Liver (tissue), 3 donors: ENCODE results near the gene CITED1.

Experiments
- GABPA ChIP-seq, 2 donors: IDR thresholded peaks in 1 of 2; conservative IDR thresholded peaks in 1 of 2; 2 replicates each; pipeline ENCODE4 v1.6.1; 2016; ENCODE audit warnings: antibody characterized with exemption in 2 of 2, mild to moderate bottlenecking in 1 of 2, moderate library complexity in 1 of 2
- RAD21 ChIP-seq, 2 donors: IDR thresholded peaks; 2 replicates each; pipeline ENCODE4 v1.6.1; 2016; ENCODE audit warnings: antibody characterized with exemption in 2 of 2, mild to moderate bottlenecking in 2 of 2
- SP1 ChIP-seq: IDR thresholded peaks from 2 replicates; pipeline ENCODE4 v1.6.1; 2018; ENCODE audit warnings: antibody characterized with exemption, mild to moderate bottlenecking
- TAF1 ChIP-seq: conservative IDR thresholded peaks from 2 replicates; pipeline ENCODE4 v1.6.1; 2016; ENCODE audit warnings: antibody characterized with exemption, mild to moderate bottlenecking
- YY1 ChIP-seq: IDR thresholded peaks from 2 replicates; pipeline ENCODE4 v1.6.1; 2016; ENCODE audit warnings: antibody characterized with exemption, mild to moderate bottlenecking
- TF ChIP-seq, protein P1 (sequence below): fragments of 150-350 bp; IDR thresholded peaks from 2 replicates; pipeline ENCODE4 v1.5.1; 2017; ENCODE audit warnings: improper control_type of control experiment, low read depth, low read length; ENCODE audit not compliant: missing input control
- TF ChIP-seq, protein P2 (sequence below): IDR thresholded peaks from 2 replicates; pipeline ENCODE4 v1.6.1; 2016; ENCODE audit warnings: antibody characterized with exemption, mild to moderate bottlenecking
- TF ChIP-seq, protein P3 (sequence below): IDR thresholded peaks from 2 replicates; pipeline ENCODE4 v1.6.1; 2016; ENCODE audit warnings: antibody characterized with exemption
- donor health status: healthy.
- donor health status: healthy.

DNA sequence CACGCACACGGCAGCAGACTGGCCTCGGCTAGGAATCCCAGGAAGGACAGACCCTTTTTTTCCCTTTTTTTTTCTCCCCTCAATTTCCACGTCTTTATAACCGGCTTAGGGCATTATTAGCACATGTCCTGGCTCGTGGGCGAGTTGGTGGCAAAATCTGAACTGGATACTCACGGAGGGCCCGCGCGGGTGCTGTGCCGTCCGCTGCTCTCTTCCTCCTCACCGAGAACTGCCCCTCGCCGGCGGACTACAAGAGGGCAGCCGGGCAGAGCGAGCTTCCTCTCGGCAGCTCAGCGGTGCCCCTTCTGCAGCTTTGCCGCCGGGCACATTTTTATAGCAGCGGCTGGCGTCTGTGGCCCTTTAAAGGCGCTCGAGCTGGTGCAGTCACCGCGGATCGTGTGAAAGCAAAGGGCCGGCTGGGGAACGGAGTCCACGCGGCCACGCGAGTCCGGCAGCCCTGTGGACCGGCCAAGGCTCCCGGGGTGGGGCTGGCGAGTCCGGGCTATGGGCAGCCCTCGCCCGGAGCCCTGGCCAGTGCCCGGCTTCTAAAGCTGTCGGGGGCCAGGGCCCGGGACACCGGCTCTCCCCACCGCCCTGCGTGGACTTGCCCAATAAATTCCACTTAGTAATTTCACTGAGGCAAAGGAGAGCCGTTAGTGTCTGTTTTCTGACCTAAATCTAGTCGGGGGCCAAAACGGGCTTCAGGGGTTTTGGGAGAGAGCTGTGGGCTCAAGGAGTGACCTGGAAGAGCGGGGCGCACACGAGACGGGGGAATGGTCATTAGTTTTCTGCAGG lies 1.3 kb upstream of the CITED1 start:
- TF ChIP-seq, protein P1, sequence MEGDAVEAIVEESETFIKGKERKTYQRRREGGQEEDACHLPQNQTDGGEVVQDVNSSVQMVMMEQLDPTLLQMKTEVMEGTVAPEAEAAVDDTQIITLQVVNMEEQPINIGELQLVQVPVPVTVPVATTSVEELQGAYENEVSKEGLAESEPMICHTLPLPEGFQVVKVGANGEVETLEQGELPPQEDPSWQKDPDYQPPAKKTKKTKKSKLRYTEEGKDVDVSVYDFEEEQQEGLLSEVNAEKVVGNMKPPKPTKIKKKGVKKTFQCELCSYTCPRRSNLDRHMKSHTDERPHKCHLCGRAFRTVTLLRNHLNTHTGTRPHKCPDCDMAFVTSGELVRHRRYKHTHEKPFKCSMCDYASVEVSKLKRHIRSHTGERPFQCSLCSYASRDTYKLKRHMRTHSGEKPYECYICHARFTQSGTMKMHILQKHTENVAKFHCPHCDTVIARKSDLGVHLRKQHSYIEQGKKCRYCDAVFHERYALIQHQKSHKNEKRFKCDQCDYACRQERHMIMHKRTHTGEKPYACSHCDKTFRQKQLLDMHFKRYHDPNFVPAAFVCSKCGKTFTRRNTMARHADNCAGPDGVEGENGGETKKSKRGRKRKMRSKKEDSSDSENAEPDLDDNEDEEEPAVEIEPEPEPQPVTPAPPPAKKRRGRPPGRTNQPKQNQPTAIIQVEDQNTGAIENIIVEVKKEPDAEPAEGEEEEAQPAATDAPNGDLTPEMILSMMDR = no peak
- TF ChIP-seq TAF1 = no peak
- TF ChIP-seq SP1 = no peak
- TF ChIP-seq, protein P2, sequence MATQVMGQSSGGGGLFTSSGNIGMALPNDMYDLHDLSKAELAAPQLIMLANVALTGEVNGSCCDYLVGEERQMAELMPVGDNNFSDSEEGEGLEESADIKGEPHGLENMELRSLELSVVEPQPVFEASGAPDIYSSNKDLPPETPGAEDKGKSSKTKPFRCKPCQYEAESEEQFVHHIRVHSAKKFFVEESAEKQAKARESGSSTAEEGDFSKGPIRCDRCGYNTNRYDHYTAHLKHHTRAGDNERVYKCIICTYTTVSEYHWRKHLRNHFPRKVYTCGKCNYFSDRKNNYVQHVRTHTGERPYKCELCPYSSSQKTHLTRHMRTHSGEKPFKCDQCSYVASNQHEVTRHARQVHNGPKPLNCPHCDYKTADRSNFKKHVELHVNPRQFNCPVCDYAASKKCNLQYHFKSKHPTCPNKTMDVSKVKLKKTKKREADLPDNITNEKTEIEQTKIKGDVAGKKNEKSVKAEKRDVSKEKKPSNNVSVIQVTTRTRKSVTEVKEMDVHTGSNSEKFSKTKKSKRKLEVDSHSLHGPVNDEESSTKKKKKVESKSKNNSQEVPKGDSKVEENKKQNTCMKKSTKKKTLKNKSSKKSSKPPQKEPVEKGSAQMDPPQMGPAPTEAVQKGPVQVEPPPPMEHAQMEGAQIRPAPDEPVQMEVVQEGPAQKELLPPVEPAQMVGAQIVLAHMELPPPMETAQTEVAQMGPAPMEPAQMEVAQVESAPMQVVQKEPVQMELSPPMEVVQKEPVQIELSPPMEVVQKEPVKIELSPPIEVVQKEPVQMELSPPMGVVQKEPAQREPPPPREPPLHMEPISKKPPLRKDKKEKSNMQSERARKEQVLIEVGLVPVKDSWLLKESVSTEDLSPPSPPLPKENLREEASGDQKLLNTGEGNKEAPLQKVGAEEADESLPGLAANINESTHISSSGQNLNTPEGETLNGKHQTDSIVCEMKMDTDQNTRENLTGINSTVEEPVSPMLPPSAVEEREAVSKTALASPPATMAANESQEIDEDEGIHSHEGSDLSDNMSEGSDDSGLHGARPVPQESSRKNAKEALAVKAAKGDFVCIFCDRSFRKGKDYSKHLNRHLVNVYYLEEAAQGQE = no peak
- peak; percentile 15 for TF ChIP-seq YY1
- TF ChIP-seq GABPA (IDR thresholded peaks at IDR 0.05 in 1 of 2, conservative IDR thresholded peaks at IDR 0.05 in 1 of 2) = no peak
- no peak for TF ChIP-seq RAD21 (IDR thresholded peaks at IDR 0.05)
- TF ChIP-seq, protein P3, sequence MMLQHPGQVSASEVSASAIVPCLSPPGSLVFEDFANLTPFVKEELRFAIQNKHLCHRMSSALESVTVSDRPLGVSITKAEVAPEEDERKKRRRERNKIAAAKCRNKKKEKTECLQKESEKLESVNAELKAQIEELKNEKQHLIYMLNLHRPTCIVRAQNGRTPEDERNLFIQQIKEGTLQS = no peak
